CD4-positive, alpha-beta T cell treated with Interferon gamma for 1 hour (primary cell): ENCODE measurements around the gene CFAP73.

Experiments
- DNase-seq: peaks from one replicate; pipeline ENCODE4 v3.0.0-alpha.2; 2020

Gene CFAP73

DNA sequence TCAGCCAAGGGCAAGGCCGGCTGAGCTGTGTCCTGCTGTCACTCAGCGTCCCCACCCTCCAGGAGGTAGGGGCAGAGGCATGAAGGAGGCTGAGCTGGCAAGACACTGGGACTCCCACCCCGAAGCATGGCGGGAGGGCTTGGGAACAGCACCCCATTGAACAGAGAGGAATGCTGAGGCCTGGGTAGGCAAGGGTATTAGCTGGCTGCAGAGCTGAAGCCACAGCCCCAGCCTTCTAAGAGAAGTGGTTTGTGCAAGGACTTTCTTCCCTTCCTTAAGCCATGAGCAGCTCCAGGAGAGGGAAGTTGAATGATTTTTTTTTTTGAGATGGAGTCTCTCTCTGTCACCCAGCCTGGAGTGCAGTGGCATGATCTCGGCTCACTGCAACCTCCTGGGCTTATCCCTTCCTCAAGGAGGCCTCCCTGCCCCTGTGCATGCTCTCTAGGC is 6.6 kb upstream of the CFAP73 start:
- DNase-seq = no peak

DNA sequence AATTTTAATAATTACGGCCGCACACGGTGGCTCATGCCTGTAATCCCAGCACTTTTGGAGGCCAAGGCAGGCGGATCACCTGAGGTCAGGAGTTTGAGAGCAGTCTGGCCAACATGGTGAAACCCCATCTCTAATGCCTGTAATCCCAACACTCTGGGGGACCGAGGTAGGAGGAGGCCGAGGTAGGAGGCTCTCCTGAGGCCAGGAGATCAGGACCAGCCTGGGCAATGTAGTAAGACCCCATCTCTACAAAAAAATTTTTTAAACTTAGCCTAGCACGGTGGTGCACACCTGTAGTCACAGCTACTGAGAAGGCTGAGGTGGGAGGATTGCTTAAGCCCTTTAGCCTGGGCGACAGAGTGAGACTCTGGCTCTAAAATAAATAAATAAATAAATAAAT is 5.6 kb upstream of the CFAP73 start:
- DNase-seq = no peak

DNA sequence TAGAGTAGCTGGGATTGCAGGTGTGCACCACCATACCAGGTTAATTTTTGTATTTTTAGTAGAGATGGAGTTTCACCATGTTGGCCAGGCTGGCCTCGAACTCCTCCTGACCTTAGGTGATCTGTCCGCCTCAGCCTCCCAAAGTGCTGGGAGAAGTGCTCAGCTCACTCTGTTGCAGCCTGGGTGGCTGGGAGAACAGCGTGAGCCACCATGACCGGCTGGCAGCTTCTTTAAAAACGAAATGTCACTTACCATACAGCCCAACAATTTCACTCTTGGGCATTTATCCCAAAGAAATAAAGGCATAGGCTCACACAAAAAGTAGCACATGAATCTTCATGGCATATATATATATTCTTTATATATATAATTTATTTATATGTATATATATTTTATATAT is 4.7 kb upstream of the CFAP73 start:
- no peak for DNase-seq

DNA sequence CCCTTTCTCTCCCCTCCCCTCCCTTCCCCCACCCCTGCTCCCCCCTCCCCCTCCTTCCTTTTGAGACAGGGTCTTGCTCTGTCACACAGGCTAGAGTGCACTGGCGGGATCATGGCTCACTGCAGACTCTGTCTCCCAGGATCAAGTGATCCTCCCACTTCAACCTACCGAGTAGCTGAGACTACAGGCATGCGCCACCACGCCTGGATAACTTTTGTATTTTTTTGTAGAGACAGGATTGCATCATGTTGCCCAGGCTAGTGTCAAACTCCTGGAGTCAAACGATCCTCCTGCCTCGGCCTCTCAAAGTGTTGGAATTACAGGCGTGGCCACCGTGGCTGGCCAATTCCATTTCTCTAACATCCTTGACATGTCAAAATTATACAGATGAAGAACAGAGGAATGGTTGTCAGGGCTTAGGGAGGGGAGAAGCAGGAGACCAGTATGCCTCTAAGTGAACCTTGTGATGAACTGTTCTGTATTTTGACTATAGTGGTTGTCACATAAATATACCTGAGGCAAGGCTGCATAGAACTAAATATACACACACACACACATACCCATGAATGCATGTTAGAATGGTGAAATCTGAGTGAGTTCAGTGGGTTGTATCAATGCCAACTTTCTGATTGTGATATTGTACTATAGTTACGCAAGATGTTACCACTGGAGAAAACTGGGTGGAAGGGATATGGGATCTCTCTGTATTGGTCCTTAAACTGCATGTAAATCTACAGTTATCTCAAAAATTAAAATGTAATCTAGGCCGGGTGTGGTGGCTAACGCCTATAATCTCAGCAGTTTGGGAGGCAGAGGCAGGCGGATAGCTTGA is 3.6 kb upstream of the CFAP73 start:
- no peak for DNase-seq

DNA sequence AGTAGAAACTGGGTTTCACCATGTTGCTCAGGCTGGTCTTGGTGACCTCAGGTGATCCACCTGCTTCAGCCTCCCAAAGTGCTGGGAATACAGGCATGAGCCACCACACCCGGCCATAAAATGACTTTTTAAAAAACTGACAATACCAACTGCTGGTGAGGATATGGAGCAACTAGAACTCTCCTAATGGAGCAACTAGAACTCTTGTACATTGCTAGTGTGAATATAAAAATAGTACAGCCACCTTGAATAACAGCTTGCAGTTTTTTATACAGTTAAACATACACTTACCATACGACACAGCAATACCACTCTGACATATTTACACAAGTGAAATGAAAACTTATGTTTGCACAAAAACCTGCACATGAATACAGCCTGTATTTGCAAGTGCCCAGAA is 2.5 kb upstream of the CFAP73 start:
- no peak for DNase-seq

DNA sequence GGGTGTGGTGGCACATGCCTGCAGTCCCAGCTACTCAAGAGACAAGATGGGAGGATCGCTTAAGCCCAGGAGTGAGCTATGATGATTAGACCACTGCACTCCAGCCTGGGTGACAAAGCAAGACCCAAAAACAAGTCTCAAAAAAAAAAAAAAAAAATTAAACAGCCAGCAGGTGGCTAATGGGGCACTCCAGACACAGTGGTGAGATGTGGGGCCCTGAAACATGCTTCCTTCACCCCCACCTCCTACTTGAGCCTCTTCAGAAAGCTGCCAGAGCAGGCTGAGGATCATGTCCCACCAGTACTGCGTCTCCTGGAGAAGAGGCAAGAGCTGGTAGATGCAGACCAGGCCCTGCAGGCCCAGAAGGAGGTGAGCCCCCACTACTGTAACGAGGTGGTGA is 2.1 kb downstream of the CFAP73 start:
- DNase-seq = no peak

DNA sequence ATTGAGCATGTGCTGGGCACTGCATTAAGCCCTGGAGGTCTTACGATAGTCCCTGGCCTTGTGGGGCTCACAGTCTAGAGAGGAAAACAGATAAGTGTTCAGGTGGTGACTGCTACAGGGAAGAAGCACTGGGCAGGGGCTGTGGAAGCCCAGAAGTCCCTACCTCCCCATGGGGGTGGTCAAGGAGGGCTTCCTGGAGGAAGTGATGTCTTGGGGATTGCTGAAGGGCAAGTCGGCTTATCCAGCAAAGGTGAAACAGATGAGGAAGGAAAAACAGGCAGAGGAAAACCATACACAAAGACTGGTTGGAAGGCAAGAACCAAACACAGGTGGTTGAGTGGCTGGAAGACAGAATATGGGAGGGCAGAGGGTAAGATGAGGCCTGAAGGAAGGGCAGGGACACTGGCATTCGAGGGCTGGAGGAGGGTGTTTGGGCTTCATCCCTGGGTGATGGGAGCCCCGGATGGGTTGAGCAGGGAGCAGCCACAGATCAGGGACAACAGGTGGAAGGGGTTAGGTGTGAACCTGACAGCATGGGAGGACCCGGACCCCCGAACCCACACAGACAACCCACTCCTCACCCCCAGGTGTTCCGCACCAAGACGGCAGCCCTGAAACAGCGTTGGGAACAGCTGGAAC is 2.8 kb downstream of the CFAP73 start:
- no peak for DNase-seq

DNA sequence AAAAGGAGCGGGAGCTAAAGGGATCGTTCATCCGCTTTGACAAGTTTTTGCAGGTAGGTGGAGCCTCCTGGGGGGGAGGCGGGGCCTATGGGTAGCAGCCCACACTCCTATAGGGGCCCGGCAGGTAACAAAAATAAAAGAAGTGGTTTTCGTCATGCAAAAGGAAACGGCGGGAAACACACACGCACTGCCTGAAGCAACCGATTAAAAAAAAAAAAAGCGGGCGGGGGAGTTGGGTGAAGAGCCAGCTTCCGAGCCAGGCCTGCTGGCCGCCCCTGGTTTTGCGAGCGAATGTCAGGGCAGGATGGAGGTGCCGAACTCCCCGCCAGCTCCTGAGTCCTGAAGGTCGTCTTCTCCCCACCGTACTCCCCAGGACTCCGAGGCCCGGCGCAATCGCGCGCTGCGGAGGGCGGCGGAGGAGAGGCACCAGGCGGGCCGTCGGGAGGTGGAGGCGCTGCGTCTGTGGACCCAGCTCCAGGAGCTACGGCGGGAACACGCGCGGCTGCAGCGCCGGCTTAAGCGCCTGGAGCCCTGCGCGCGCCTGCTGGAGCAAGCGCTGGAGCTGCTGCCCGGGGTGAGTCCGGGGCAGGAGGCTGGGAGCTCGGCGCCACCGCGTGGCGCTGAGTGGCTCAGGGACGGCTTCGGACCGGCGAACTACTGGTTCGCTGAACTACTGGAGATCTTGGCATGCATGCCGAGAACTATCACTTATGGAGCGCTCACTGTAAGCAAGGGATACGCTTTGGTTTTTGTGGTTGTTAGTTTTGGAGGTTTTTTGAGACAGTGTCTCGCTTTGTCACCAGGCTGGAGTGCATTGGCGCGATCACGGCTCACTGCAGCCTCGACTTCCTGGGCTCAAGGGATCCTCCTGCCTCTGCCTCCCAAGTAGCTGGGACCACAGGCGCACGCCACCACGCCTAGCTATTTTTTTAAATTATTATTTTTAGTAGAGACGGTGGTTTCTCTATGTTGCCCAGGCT is 3.6 kb downstream of the CFAP73 start:
- peak; percentile 68 for DNase-seq

DNA sequence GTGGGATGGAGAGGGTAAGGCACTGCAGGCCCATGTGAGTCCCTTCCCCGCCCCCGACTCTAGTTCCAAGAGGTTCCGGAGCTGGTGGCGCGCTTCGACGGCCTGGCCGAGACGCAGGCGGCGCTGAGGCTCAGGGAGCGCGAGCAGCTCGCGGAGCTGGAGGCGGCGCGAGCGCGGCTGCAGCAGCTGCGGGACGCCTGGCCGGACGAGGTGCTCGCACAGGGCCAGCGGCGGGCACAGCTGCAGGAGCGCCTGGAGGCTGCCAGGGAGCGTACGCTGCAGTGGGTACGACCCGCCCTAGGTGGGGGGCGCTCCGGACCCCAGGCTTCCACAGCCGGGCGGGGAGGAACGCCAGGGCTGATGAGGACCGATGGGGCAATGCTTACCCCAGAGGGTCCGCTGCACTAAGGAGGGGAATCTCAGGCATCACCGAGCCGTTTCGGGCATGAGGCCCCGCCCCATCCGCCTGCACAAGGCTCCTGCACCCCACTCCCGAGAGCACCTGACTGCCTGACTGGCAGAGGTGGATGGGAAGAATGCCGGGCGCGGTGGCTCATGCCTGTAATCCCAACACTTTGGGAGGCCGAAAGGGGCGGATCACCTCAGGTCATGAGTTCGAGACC is 4.9 kb downstream of the CFAP73 start:
- no peak for DNase-seq

DNA sequence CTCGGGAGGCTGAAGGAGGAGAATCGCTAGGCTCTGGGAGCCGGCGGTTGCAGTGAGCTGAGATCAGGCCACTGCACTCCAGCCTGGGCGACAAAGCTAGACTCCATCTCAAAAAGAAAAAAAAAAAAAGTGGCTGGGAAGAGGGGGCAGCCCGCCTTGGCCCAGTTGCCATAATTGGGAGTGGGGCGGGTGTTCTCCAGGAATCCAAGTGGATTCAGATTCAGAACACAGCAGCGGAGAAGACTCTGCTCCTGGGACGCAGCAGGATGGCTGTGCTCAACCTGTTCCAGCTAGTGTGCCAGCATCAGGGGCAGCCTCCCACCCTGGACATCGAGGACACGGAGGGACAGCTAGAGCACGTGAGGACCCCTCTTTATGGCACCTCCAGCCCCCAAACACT is 5.5 kb downstream of the CFAP73 start:
- DNase-seq = no peak

DNA sequence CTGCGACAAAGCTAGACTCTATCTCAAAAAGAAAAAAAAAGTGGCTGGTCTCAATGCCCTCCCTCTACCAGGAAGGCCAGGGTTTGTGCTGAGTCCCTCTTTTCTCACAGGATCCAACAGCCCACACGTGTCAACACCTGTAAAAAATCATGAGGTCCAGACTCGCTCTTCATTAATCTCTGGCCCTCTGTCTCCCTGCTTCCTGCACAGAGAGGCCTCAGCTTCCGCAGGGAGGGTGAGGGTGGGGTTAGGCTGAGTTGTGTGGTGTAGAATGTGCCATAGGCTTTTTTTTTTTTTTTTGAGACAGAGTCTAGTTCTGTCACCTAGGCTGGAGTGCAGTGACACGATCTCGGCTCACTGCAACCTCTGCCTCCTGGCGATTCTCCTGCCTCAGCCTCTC is 6.1 kb downstream of the CFAP73 start:
- DNase-seq = no peak

DNA sequence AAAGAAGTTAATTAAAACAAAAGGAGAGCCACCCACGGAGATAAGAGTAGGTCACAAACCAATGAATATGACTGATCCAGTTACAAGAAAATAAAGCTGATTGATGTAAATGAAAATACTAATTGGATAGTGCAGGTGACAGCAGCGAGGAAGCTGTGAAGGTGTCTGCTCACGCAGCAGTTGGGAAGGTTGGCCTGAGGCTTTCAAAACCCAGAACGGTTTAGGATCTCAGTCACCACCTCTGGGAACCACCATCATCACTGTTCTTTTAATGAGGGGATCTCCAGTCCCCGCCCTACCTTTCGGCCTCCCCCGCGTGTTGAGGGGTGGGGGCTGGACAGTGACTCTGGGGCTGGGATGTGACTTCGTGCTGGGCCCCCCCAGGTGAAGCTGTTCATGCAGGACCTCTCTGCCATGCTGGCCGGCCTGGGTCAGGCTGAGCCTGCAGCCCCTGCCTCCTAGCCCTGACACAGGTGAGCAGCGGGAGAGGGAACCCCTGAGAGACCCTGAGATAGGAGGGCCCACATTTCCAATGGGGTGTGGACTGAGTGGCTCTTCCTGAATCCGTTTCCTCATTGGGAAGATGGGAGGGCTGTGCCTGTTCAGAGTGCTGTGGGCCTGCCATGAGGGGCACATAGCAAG is 7.8 kb downstream of the CFAP73 start:
- no peak for DNase-seq

DNA sequence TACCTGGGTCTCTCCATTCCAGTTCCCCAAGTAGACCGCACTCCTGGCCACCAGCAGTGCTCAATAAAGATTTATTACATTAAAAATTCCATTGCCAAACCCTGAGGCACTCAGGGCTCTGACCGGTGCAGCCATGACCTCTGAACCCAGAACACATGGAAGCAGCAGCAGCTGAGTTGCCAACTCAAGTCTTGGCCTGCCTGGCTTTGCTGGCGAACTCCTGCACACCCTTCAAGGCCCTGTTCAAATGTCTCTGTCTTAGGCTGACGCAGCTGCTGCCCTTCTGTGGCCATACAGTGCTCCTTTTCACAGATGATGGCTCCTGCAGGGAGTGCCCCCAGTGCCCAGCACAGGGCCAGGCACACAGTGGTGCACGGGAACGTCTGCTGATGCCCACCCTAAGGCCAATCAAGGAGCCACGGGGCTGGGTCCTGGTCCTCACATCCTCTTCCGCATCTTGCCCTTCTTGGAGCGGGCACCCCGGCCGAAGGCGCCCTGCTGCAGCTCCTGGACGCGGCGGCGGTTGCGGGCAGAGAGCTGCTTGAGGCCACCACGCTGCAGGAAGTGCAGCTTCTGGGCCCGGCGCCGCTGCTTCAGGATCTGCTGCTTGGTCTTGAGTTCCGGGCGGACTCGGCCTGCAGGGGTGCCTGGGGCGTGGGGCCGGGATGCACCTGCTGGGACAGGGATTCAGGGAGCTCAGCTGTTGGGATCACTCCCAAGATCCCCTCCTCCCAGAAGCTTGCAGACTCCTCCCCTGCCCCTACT is 9.1 kb downstream of the CFAP73 start:
- no peak for DNase-seq

DNA sequence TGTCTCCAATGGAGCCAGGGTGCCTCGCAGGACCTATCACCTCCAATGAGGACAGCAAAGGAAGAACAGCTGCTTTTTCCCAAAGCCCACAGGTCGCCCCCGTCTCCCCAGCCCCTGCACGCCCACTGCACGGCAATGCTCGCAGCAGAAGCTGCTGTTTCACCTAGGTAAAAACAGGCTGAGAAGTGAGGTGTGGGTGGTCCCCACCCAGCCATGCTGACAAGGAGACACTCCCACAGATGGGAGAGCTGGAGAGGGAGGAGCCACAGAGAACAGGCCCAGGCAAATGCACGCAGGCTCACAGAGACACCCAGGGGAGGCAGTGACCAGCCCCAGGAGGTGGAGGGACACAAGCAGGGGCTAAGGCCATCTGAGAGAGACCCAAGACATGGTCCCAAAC is 10.4 kb downstream of the CFAP73 start:
- no peak for DNase-seq

DNA sequence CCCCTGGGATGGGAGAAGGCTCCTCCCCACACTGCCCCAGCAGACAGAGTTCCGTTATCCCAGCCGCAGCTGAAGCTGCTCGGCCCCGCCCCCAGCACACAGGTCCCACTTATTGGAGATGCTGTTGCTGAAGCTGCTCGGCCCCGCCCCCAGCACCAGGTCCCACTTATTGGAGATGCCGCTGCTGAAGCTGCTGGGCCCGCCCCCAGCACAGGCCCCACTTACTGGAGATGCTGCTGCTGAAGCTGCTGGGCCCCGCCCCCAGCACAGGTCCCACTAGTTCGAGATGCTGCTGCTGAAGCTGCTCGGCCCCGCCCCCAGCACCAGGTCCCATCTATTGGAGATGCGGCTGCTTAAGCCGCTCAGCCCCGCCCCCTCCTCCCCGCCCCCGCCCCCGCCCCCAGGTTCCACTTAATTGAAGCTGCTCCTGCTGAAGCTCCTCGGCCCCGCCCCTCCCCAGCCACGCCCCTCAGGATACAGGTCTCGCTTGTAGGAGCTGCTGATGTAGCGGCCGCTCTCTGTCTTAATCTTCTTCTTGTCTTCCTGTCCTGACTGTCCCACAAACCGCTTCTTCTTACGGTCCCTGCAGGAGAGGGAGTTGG is 12.0 kb downstream of the CFAP73 start:
- DNase-seq = no peak

DNA sequence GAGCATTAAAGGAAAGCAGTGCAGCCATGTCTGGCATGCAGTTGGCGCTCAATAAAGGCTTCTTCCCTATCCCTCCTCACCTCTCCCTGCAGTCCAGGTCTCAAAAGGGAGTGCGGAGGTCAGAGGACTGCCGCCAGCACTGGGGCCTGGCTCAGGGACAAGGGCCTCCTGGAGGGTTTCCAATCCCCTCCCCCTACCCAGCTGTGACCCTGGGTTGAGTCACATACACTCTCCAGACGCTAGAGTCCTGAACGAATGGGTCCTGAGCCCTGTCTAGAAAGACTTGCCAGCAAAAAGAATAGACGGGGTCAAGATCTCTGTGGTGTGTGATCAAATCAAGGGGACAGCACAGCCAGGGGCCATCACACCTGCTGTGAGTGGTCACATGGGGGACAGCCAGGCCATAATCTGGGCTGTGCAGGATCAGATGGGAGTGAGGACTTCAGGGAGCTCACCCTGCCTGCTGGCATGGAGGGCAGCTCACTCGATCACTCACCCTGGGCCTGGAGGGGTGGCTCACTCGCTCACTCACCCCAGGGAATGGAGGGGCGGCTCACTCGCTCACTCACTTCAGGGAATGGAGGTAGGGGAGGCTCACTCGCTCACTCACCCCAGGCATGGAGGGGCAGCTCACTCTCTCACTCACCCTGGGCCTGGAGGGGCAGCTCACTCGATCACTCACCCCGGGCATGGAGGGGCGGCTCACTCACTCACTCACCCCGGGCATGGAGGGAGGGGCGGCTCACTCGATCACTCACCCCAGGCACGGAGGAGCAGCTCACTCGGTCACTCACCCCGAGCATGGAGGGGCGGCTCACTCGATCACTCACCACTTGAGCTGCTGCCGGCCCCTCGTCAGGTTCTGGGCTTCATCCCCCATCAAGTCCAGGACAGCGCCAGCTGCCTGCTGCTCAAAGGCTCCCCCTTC is 12.8 kb downstream of the CFAP73 start:
- DNase-seq = no peak

DNA sequence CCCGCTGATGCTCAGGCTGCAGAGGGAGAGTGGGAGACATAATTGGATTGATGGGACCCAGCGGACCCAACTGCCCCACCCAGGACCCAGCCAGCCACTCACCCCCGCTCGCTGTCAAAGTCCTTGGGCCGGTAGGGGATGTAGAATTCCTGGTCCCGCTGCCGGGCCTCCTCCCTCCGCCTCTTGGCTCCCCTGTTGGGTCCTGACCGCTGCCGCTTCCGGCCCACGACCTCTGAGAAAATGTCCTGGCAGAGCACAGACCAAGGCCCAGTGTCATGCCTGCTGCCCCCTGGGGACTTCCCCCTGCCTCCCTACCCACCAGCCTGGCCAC is 13.5 kb downstream of the CFAP73 start:
- no peak for DNase-seq

DNA sequence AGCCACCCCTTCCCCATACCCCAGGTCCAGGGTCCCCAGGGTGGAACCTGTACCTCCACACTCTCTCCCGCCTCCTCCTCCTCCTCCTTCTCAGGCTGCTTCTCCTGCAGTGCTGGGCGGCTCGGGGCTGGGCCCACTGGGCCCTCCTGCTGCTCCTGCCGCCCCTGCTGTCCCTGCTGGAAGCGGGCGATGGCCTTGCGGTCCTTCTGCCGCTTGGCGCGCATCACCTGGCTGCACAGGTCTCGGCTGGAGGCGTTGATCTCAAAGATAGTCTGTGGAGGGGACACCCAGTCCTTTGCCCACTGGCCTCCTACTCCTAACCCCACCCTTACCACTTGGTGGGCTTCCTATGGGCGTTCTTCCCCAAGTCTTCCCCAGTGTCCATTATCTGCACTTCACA is 14.5 kb downstream of the CFAP73 start:
- no peak for DNase-seq

DNA sequence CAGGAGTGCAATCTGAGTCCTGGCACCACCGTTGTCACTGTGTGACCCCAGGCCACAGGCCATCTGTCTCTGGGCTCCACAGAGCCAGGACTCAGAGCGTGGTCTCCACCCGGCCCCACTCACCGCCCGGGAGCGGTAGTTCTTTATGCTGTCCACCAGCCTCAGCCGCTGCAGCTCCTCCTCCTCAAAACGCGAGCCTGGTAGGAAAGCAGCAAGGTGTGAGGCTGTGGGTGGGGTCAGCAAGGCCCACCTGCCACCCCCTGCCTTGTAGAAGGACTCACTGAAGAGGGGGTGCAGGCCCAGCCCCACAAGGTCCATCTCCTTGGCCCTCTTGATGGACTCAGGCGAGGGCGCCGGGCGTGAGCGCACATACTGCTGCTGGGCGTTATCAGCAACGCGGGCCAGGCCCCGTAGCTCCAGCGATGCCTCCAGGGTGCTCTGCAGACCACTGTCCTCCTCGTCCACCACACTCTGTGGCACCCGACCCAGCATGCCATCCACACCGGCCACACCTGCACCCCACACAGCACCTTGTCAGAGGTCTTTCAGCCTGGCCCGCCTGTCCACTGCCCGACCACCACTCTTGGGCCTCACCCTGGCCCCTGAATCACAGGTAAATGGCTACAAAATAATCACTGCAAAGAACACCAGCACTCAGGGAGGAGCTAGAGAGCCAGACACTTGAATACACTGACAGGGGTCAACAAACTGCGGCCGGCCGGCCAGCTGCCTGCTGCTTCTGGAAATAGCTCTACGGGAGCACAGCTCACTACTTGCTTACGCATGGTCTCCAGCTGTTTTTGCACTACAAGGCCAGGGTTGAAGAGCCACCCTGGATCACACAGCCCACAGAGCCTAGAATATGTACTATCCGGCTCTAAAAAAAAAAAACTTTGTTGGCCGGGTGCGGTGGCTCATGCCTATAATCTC is 16.3 kb downstream of the CFAP73 start:
- DNase-seq = no peak
